Natural killer cell treated with Interleukin-12 subunit alpha and Interleukin-12 subunit beta and Interleukin-15 and Interleukin-18, amount 100 ng/mL, for 72 hours (primary cell): Measurements from ENCODE around the gene SCYL2. TPM values are rescaled to one million over a fixed set of nuclear protein-coding genes. Genes with fewer than 3 reads are reported as not detected.
A peak's percentile ranks its signal among the peaks of the same experiment; 100 is the strongest.
"Not testable (repeated sequence)": the region's sequence is repeated elsewhere in the genome, so short reads cannot be mapped to it uniquely, and the experiment has no call there.

ENCODE experiments used
- ATAC-seq, 2 donors: fragments of 150-1000 bp; cut with Tn5 transposase in 1 of 2; sonication (Bioruptor Pico), chemical (Tn5 transposase) in 1 of 2; 2 replicates each; pipeline ENCODE4 v1.10.0; 2021
- DNase-seq: peaks from one replicate; pipeline ENCODE4 v3.0.0; 2022; ENCODE audit warnings: low spot score
- H3K27ac Mint-ChIP-seq, 2 donors: 1 replicate in 1 of 2; 2 replicates in 1 of 2; pipeline ENCODE4 v1.8.0; 2022; ENCODE audit warnings: mixed read lengths in 2 of 2, mild to moderate bottlenecking in 1 of 2, moderate library complexity in 1 of 2
- H3K27me3 Mint-ChIP-seq, 2 donors: 1 replicate in 1 of 2; 2 replicates in 1 of 2; pipeline ENCODE4 v1.8.0; 2022; ENCODE audit warnings: mixed read lengths in 2 of 2
- H3K36me3 Mint-ChIP-seq: one replicate; pipeline ENCODE4 v1.8.0; 2022; ENCODE audit warnings: mixed read lengths
- H3K4me1 Mint-ChIP-seq, 2 donors: 1 replicate in 1 of 2; 2 replicates in 1 of 2; pipeline ENCODE4 v1.8.0; 2022; ENCODE audit warnings: low read depth in 2 of 2, mixed read lengths in 2 of 2, mild to moderate bottlenecking in 1 of 2
- H3K4me3 Mint-ChIP-seq: one replicate; pipeline ENCODE4 v1.8.0; 2022; ENCODE audit warnings: mixed read lengths
- H3K9me3 Mint-ChIP-seq: 2 replicates; pipeline ENCODE4 v1.8.0; 2022; ENCODE audit warnings: mixed read lengths
- total RNA-seq, 2 donors: library from RNA; stranded (reverse); gene quantifications; one replicate each; pipeline ENCODE4 v1.2.3, GENCODE V29; 2022

The SCYL2 gene
- total RNA-seq, 2 donors from 2014 or later: 33.3 to 43.5 TPM

DNA sequence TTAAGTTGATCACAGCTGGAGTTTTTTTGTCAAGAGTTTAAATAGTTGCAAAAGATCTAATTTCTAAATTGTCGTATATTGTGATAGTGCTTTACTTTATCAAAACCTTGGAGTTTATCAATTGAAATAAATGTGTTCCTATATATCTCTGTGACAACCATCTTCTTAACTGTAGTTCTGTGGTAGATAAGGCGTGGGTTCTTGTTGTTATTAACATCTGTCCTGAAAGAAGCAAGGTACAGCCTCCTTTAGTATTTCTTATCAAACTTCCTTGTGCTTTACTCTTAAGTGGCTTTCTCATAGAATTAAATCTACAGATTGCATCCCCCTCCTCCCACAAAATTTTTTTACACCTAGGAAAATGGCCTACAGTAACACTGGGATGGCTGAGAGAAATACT is 7.3 kb downstream of the SCYL2 start:
- DNase-seq: no peak
- Mint-ChIP-seq H3K27ac (no peak overlapping the region), H3K4me3 (no peak overlapping the region), H3K9me3 (no peaks in the 10 kb centered on the region), H3K36me3 (no peaks in the 10 kb centered on the region), H3K4me1 (peaks cover 27 to 45% of the 10 kb centered on the region in 2 donors), H3K27me3 (no peaks in the 10 kb centered on the region)
- ATAC-seq: no peak

DNA sequence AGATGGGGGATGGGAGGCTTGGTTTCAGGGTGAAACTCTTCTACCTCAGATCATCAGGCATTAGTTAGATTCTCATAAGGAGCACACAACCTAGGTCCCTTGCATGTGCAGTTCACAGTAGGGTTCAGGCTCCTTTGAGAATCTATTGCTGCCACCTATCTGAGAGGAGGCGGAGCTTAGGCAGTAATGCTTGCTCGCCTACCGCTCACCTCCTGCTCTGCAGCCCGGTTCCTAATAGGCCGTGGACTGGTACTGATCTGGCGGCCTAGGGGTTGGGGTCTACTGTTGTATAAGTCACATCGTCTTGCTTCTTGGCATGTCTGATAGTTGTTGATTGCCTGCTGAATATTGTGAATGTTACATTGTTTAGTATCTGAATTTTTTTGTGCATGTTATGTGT is 12.2 kb downstream of the SCYL2 start:
- H3K27ac Mint-ChIP-seq: no peak overlapping the region
- H3K27me3 Mint-ChIP-seq: no peaks in the 10 kb centered on the region
- no peaks in the 10 kb centered on the region for H3K36me3 Mint-ChIP-seq
- ATAC-seq (no peak), DNase-seq (no peak)
- no peak overlapping the region for H3K4me3 Mint-ChIP-seq
- H3K9me3 Mint-ChIP-seq: no peaks in the 10 kb centered on the region
- H3K4me1 Mint-ChIP-seq: peaks cover 24 to 30% of the 10 kb centered on the region in 2 donors

DNA sequence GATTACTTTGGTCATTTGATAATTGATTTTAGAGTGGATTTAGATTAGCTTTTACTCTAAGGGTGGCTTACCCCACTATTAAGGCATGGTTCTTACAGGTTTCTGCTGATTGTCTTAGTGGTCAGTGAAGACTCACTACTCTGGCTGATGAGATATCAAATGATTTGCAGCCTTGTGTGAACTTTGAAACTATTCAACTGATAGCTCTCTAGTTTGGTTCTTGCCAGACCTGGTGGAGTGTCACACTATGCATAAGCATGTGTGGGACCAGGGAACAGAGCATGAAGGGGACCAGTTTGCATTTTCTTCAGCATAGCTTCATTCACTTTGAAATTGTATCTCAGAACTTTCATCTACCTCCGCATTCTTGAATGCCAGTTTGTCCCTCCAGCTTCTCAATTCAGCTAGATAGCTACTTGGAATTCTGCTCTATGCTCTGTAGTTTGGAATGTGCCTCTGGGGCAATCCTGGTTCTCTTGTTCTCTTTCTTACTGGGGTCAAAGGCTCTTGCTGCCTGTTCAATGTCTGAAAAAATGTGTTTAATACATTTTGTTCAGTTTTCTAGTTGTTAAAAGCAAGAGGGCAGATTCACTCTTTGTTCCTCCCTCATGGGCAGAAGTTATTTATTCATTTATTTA is 12.7 kb downstream of the SCYL2 start:
- no peak overlapping the region for H3K4me3 Mint-ChIP-seq
- H3K27ac Mint-ChIP-seq: no peak overlapping the region
- DNase-seq (no peak), ATAC-seq (no peak)
- H3K36me3 Mint-ChIP-seq: no peaks in the 10 kb centered on the region
- peaks cover 20 to 30% of the 10 kb centered on the region in 2 donors for H3K4me1 Mint-ChIP-seq
- H3K9me3 Mint-ChIP-seq: no peaks in the 10 kb centered on the region
- no peaks in the 10 kb centered on the region for H3K27me3 Mint-ChIP-seq

DNA sequence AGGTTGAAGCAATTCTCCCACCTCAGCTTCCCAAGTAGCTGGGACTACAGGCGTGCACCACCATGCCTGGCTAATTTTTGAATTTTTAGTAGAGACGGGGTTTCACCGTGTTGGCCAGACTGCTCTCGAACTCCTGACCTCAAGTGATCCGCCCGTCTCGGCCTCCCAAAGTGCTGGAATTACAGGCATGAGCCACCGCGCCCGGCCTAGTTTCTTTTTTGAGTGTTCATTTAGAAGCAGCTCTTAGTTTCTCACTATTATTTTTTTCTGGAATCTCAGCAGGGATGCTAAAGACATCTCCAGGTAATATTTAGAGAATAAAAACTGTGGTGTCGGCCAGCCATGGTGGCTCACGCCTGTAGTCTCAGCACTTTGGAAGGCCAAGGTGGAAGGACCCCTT is 17.6 kb downstream of the SCYL2 start:
- H3K4me1 Mint-ChIP-seq: peaks cover 7 to 11% of the 10 kb centered on the region in 2 donors
- not testable (repeated sequence) for H3K27me3 Mint-ChIP-seq, ATAC-seq, H3K9me3 Mint-ChIP-seq, H3K36me3 Mint-ChIP-seq, DNase-seq, H3K27ac Mint-ChIP-seq, H3K4me3 Mint-ChIP-seq

- Mint-ChIP-seq H3K4me3 (no peak overlapping the region), H3K9me3 (no peaks in the 10 kb centered on the region), H3K4me1 (peaks cover 0 to 2% of the 10 kb centered on the region in 2 donors), H3K36me3 (peaks cover 9% of the 10 kb centered on the region), H3K27ac (no peak overlapping the region), H3K27me3 (no peaks in the 10 kb centered on the region)
- ATAC-seq: no peak
- no peak for DNase-seq
Observed at GRCh38 chr12:100289038-100289437, 22.1 kb downstream of the SCYL2 start.

- H3K4me1 Mint-ChIP-seq: peaks cover 0 to 2% of the 10 kb centered on the region in 2 donors
Observed at GRCh38 chr12:100290016-100290415, 23.0 kb downstream of the SCYL2 start.

DNA sequence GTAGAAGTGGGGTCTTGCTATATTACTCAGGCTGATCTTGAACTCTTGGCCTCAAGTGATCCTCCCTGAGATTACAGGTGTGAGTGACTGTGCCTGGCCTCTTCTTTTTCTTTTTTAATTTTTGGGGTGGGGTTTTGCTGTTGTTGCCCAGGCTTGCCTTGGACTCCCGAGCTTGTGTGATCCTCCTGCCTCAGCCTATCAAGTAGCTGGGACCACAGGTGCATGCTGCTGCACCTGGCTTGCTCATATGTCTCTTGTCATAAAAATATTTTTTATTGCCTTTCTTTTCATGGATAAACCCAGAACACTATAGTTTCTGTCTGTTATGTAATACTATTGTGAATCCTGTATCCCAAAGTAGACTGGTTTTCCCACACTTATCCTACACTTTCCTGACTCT is 26.0 kb downstream of the SCYL2 start:
- ATAC-seq (no peak), DNase-seq (no peak)
- no peak overlapping the region for H3K4me3 Mint-ChIP-seq
- H3K36me3 Mint-ChIP-seq: peaks cover 9% of the 10 kb centered on the region
- no peaks in the 10 kb centered on the region for H3K27me3 Mint-ChIP-seq
- H3K27ac Mint-ChIP-seq: no peak overlapping the region
- H3K4me1 Mint-ChIP-seq: peaks cover 0 to 6% of the 10 kb centered on the region in 2 donors
- H3K9me3 Mint-ChIP-seq: no peaks in the 10 kb centered on the region

More at GRCh38 chr12:100290016-100290415, 23.0 kb downstream of the SCYL2 start:
- DNase-seq (no peak), ATAC-seq (no peak)
- H3K9me3 Mint-ChIP-seq: no peaks in the 10 kb centered on the region
- peaks cover 9% of the 10 kb centered on the region for H3K36me3 Mint-ChIP-seq
- H3K27me3 Mint-ChIP-seq: no peaks in the 10 kb centered on the region
- H3K27ac Mint-ChIP-seq: no peak overlapping the region
- H3K4me3 Mint-ChIP-seq: no peak overlapping the region

DNA sequence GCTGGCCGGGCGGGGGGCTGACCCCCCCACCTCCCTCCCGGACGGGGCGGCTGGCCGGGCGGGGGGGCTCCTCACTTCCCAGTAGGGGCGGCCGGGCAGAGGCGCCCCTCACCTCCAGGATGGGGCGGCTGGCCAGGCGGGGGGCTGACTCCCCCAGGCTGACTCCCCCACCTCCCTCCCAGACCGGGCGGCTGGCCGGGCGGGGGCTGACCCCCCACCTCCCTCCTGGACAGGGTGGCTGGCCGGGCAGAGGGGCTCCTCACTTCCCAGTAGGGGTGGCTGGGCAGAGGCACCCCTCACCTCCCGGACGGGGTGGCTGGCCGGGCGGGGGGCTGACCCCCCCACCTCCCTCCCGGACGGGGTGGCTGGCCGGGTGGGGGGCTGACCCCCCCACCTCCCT is 27.4 kb downstream of the SCYL2 start:
- DNase-seq, H3K27ac Mint-ChIP-seq, H3K27me3 Mint-ChIP-seq, ATAC-seq, H3K4me1 Mint-ChIP-seq, H3K4me3 Mint-ChIP-seq, H3K9me3 Mint-ChIP-seq: not testable (repeated sequence)
- peaks cover 11% of the 10 kb centered on the region for H3K36me3 Mint-ChIP-seq

- peaks cover 26% of the 10 kb centered on the region for H3K36me3 Mint-ChIP-seq
- no peak overlapping the region for H3K4me3 Mint-ChIP-seq
- no peaks in the 10 kb centered on the region for H3K9me3 Mint-ChIP-seq
- no peak overlapping the region for H3K27ac Mint-ChIP-seq
- no peaks in the 10 kb centered on the region for H3K27me3 Mint-ChIP-seq
- DNase-seq (no peak), ATAC-seq (no peak)
- peaks cover 0 to 4% of the 10 kb centered on the region in 2 donors for H3K4me1 Mint-ChIP-seq
Observed at GRCh38 chr12:100295764-100296555, 29.0 kb downstream of the SCYL2 start.

DNA sequence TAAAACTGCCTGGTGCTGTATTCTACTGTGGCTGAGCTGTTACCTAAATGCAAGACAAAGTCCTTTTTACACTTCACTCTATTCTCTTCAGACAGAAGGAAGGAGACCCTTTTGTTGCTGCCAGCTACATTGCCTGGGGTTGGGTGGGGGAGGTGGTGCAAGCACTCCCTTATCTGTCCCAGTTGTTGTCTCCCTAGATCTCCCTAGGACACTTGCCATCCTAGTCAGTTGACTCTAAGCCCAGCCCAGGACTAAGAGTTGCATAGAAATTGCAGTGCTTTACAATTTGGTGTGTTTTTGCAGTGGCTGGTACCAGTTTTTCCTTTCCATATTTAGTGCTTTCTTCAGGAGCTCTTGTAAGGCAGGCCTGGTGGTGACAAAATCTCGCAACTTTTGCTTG is 35.1 kb downstream of the SCYL2 start:
- H3K9me3 Mint-ChIP-seq: peaks cover 11% of the 10 kb centered on the region
- DNase-seq: no peak
- no peak overlapping the region for H3K4me3 Mint-ChIP-seq
- no peaks in the 10 kb centered on the region for H3K27me3 Mint-ChIP-seq
- peak overlapping the region in 1 of 2 donors; percentile 30 for H3K27ac Mint-ChIP-seq
- H3K4me1 Mint-ChIP-seq: peaks cover 17 to 36% of the 10 kb centered on the region in 2 donors
- ATAC-seq: no peak
- peaks cover 57% of the 10 kb centered on the region for H3K36me3 Mint-ChIP-seq

DNA sequence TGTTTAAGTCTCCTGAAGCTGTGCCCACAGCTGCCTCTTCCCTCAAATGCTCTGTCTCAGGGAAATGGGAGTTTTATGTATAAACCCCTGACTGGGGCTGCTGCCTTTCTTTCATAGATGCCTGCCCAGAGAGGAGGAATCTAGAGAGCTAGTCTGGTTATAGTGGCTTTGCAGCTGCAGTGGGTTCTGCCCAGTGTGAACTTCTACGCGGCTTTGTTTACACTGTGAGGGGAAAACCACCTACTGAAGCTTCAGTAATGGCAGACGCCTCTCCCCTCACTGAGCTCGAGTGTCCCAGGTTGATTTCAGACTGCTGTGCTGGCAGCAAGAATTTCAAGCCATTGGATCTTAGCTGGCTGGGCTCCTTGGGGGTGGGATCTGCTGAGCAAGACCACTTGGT is 36.9 kb downstream of the SCYL2 start:
- Mint-ChIP-seq H3K36me3 (peaks cover 57% of the 10 kb centered on the region), H3K4me1 (peaks cover 17 to 36% of the 10 kb centered on the region in 2 donors), H3K27me3 (no peaks in the 10 kb centered on the region), H3K9me3 (peaks cover 11% of the 10 kb centered on the region), H3K27ac (no peak overlapping the region), H3K4me3 (peak overlapping the region; percentile 53)
- ATAC-seq: peak in 1 of 2 donors; percentile 69
- no peak for DNase-seq

- Mint-ChIP-seq H3K36me3 (peaks cover 55% of the 10 kb centered on the region), H3K9me3 (peaks cover 14% of the 10 kb centered on the region), H3K4me1 (peaks cover 21 to 40% of the 10 kb centered on the region in 2 donors)
- DNase-seq, H3K27ac Mint-ChIP-seq, H3K4me3 Mint-ChIP-seq, ATAC-seq, H3K27me3 Mint-ChIP-seq: not testable (repeated sequence)
Observed at GRCh38 chr12:100304334-100304733, 37.4 kb downstream of the SCYL2 start.

GRCh38 chr12:100308138-100308537 is 41.2 kb downstream of the SCYL2 start:
- Mint-ChIP-seq H3K4me1 (peaks cover 15 to 23% of the 10 kb centered on the region in 2 donors), H3K36me3 (peaks cover 32% of the 10 kb centered on the region), H3K9me3 (peaks cover 14% of the 10 kb centered on the region)
- not testable (repeated sequence) for DNase-seq, H3K27me3 Mint-ChIP-seq, ATAC-seq, H3K27ac Mint-ChIP-seq, H3K4me3 Mint-ChIP-seq

GRCh38 chr12:100311317-100311716 is 44.3 kb downstream of the SCYL2 start:
- H3K4me3 Mint-ChIP-seq: no peak overlapping the region
- H3K9me3 Mint-ChIP-seq: peaks cover 7% of the 10 kb centered on the region
- peaks cover 17% of the 10 kb centered on the region for H3K36me3 Mint-ChIP-seq
- ATAC-seq (no peak), DNase-seq (no peak)
- no peak overlapping the region for H3K27ac Mint-ChIP-seq
- H3K27me3 Mint-ChIP-seq: no peaks in the 10 kb centered on the region
- H3K4me1 Mint-ChIP-seq: peaks cover 5% of the 10 kb centered on the region in 2 donors
